SK-N-SH treated with all-trans-retinoic acid at 6 μM for 48 hours (cell line): Measurements from ENCODE around the gene BRD9.

Experiments used
- ESRRG ChIP-seq: fragments of 250-450 bp; sonication (Bioruptor Pico); IDR thresholded peaks from 2 replicates; pipeline ENCODE4 v1.6.1; 2021; ENCODE audit warnings: mild to moderate bottlenecking
- ISL1 ChIP-seq: fragments of 250-450 bp; sonication (Bioruptor Pico); IDR thresholded peaks from 2 replicates; pipeline ENCODE4 v2.1.2; 2022; ENCODE audit warnings: mild to moderate bottlenecking, moderate library complexity
- ZFP3 ChIP-seq: fragments of 250-450 bp; sonication (Bioruptor Pico); IDR thresholded peaks from 2 replicates; pipeline ENCODE4 v1.5.0; 2020; ENCODE audit warnings: mild to moderate bottlenecking, moderate library complexity
- ZFP30 ChIP-seq: fragments of 450-650 bp; formaldehyde crosslinking; IDR thresholded peaks from 2 replicates; pipeline ENCODE4 v1.5.0; 2022; ENCODE audit warnings: mild to moderate bottlenecking, moderate library complexity
- TF ChIP-seq, protein P1 (sequence below): fragments of 250-450 bp; sonication (Bioruptor Pico); IDR thresholded peaks from 2 replicates; pipeline ENCODE4 v1.5.1; 2020; ENCODE audit warnings: low read depth, mild to moderate bottlenecking, moderate library complexity
- TF ChIP-seq, protein P2 (sequence below): fragments of 250-450 bp; sonication (Bioruptor Pico); IDR thresholded peaks from 2 replicates; pipeline ENCODE4 v1.8.0; 2021; ENCODE audit warnings: low read depth, mild to moderate bottlenecking, moderate library complexity, borderline replicate concordance
- TF ChIP-seq, protein P3 (sequence below): fragments of 250-450 bp; sonication (Bioruptor Pico); IDR thresholded peaks from 2 replicates; pipeline ENCODE4 v1.5.1; 2021; ENCODE audit warnings: mild to moderate bottlenecking, moderate library complexity
- TF ChIP-seq, protein P4 (sequence below): fragments of 250-450 bp; sonication (Bioruptor Pico); IDR thresholded peaks from 2 replicates; pipeline ENCODE4 v1.8.0; 2020; ENCODE audit warnings: mild to moderate bottlenecking, moderate library complexity, borderline replicate concordance

DNA sequence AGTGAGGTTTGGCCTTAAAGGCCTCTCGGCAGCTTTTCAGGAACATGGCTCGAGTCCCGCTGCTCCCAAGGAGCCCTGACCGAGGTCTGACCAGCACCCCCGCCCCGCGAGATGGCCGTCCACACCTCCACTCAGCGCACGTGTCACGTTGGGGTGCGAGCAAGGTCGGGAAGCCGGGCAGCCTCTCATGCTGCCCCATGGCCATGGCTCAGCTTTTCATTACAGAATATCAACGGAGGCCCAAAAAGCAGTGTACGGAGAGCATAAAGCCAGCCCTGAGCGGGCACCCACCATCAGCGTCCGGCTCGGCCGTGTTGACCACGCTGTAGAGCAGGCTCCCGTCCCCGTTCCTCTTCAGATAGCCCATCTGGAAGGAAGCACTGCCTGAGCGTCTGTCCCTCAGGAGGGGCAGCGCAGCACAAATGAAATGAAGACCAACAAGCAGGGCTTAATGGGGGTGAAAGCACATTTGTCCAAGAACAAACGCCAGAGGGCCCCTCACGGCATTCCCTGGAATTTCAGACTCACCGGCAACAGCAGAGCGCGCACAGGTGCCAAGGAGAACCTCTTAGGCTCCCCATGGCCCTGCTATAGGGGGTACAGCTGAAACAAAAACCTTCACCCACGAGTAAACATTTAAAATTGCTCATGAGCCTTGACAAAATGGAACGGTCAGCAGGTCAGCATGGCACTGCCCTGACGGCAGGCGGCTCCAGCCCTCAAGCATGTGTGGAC, 11.6 kb downstream of the BRD9 start:
- TF ChIP-seq, protein P1, sequence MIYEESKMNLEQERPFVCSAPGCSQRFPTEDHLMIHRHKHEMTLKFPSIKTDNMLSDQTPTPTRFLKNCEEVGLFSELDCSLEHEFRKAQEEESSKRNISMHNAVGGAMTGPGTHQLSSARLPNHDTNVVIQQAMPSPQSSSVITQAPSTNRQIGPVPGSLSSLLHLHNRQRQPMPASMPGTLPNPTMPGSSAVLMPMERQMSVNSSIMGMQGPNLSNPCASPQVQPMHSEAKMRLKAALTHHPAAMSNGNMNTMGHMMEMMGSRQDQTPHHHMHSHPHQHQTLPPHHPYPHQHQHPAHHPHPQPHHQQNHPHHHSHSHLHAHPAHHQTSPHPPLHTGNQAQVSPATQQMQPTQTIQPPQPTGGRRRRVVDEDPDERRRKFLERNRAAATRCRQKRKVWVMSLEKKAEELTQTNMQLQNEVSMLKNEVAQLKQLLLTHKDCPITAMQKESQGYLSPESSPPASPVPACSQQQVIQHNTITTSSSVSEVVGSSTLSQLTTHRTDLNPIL = no peak
- TF ChIP-seq, protein P2, sequence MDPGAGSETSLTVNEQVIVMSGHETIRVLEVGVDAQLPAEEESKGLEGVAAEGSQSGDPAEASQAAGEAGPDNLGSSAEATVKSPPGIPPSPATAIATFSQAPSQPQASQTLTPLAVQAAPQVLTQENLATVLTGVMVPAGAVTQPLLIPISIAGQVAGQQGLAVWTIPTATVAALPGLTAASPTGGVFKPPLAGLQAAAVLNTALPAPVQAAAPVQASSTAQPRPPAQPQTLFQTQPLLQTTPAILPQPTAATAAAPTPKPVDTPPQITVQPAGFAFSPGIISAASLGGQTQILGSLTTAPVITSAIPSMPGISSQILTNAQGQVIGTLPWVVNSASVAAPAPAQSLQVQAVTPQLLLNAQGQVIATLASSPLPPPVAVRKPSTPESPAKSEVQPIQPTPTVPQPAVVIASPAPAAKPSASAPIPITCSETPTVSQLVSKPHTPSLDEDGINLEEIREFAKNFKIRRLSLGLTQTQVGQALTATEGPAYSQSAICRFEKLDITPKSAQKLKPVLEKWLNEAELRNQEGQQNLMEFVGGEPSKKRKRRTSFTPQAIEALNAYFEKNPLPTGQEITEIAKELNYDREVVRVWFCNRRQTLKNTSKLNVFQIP (CRISPR knock-in tag) = no peak
- TF ChIP-seq, protein P3, sequence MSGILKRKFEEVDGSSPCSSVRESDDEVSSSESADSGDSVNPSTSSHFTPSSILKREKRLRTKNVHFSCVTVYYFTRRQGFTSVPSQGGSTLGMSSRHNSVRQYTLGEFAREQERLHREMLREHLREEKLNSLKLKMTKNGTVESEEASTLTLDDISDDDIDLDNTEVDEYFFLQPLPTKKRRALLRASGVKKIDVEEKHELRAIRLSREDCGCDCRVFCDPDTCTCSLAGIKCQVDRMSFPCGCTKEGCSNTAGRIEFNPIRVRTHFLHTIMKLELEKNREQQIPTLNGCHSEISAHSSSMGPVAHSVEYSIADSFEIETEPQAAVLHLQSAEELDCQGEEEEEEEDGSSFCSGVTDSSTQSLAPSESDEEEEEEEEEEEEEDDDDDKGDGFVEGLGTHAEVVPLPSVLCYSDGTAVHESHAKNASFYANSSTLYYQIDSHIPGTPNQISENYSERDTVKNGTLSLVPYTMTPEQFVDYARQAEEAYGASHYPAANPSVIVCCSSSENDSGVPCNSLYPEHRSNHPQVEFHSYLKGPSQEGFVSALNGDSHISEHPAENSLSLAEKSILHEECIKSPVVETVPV = no peak
- TF ChIP-seq, protein P4, sequence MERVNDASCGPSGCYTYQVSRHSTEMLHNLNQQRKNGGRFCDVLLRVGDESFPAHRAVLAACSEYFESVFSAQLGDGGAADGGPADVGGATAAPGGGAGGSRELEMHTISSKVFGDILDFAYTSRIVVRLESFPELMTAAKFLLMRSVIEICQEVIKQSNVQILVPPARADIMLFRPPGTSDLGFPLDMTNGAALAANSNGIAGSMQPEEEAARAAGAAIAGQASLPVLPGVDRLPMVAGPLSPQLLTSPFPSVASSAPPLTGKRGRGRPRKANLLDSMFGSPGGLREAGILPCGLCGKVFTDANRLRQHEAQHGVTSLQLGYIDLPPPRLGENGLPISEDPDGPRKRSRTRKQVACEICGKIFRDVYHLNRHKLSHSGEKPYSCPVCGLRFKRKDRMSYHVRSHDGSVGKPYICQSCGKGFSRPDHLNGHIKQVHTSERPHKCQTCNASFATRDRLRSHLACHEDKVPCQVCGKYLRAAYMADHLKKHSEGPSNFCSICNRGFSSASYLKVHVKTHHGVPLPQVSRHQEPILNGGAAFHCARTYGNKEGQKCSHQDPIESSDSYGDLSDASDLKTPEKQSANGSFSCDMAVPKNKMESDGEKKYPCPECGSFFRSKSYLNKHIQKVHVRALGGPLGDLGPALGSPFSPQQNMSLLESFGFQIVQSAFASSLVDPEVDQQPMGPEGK (CRISPR knock-in tag) = no peak
- TF ChIP-seq ZFP30 (no peak), ISL1 (CRISPR knock-in tag) (no peak), ZFP3 (CRISPR knock-in tag) (no peak), ESRRG (CRISPR knock-in tag) (no peak)
